Muscle of leg (tissue), 11 donors: Measurements from ENCODE around the gene SLC5A6. TPM values are rescaled to one million over a fixed set of nuclear protein-coding genes. Genes with fewer than 3 reads are reported as not detected.
"Not testable (repeated sequence)": the region's sequence is repeated elsewhere in the genome, so short reads cannot be mapped to it uniquely, and the experiment has no call there.

Source experiments
- DNase-seq: peaks from one replicate; pipeline ENCODE4 v3.0.0; 2013
- H3K27ac ChIP-seq: one replicate; pipeline ENCODE4 v1.5.1; 2013; ENCODE audit warnings: mild to moderate bottlenecking, low read length, control low read depth
- H3K27me3 ChIP-seq: one replicate; pipeline ENCODE4 v1.6.1; 2013; ENCODE audit warnings: low read length; ENCODE audit not compliant: control insufficient read depth, insufficient read depth
- H3K36me3 ChIP-seq: one replicate; pipeline ENCODE4 v1.6.1; 2013; ENCODE audit warnings: low read length; ENCODE audit not compliant: control insufficient read depth, insufficient read depth
- H3K4me1 ChIP-seq: one replicate; pipeline ENCODE4 v1.6.1; 2013; ENCODE audit warnings: low read length; ENCODE audit not compliant: control insufficient read depth, insufficient read depth
- H3K4me3 ChIP-seq: one replicate; pipeline ENCODE4 v1.5.1; 2013; ENCODE audit warnings: low read length, control low read depth
- H3K9me3 ChIP-seq: replicated peaks from 2 replicates; pipeline ENCODE4 v1.6.1; 2013; ENCODE audit warnings: low read depth, low read length; ENCODE audit not compliant: control insufficient read depth
- WGBS: methylation state at CpG from one replicate; pipeline ENCODE4 v1.1.5; 2013; ENCODE audit warnings: missing lambda C conversion rate; ENCODE audit not compliant: insufficient coverage; 5-methylcytosine and 5-hydroxymethylcytosine counted together
- polyA plus RNA-seq, 8 donors: library from polyadenylated mRNA; unstranded; fragments of 120-200 nt; gene quantifications; one replicate each; pipeline versions ENCODE4 v1.2.1 to v1.2.3, GENCODE V29; 2013; ENCODE audit warnings: inconsistent platforms in 1 of 8, low replicate concordance in 1 of 8; ENCODE audit not compliant: insufficient read length in 8 of 8, insufficient read depth in 1 of 8
- total RNA-seq: library from RNA; stranded (reverse); fragments of 120-200 nt; gene quantifications from one replicate; pipeline ENCODE4 v1.2.4, GENCODE V29; 2013

The SLC5A6 gene
- total and polyA plus RNA-seq, 9 donors: 11.4 to 25.5 (median 19.6) TPM

GRCh38 chr2:27177441-27178351, 34.4 kb downstream of the SLC5A6 start:
- H3K36me3 ChIP-seq: no peaks in the 10 kb centered on the region
- WGBS: 93% methylated on average over 9 of the region's 15 CpGs
- no peak overlapping the region for H3K4me3 ChIP-seq
- H3K9me3 ChIP-seq: no peaks in the 10 kb centered on the region
- no peak for DNase-seq
- H3K27me3 ChIP-seq: peaks cover 18% of the 10 kb centered on the region
- no peak overlapping the region for H3K27ac ChIP-seq
- no peaks in the 10 kb centered on the region for H3K4me1 ChIP-seq

- not testable (repeated sequence) for H3K4me3 ChIP-seq, H3K4me1 ChIP-seq, H3K36me3 ChIP-seq, H3K9me3 ChIP-seq, H3K27ac ChIP-seq, DNase-seq
- H3K27me3 ChIP-seq: peaks cover 26% of the 10 kb centered on the region
- WGBS: no CpG with 5 or more reads among the region's 4 CpGs
Observed at GRCh38 chr2:27175781-27176180, 36.3 kb downstream of the SLC5A6 start.

GRCh38 chr2:27175330-27175729, 36.7 kb downstream of the SLC5A6 start:
- H3K4me1 ChIP-seq: no peaks in the 10 kb centered on the region
- peaks cover 28% of the 10 kb centered on the region for H3K27me3 ChIP-seq
- H3K9me3 ChIP-seq: no peaks in the 10 kb centered on the region
- no peak overlapping the region for H3K27ac ChIP-seq
- H3K4me3 ChIP-seq: no peak overlapping the region
- no peaks in the 10 kb centered on the region for H3K36me3 ChIP-seq
- WGBS: 86% methylated on average over 3 of the region's 8 CpGs
- DNase-seq: no peak

GRCh38 chr2:27174638-27175037, 37.4 kb downstream of the SLC5A6 start:
- Histone ChIP-seq H3K4me1 (no peaks in the 10 kb centered on the region), H3K27ac (no peak overlapping the region), H3K9me3 (no peaks in the 10 kb centered on the region), H3K27me3 (peaks cover 32% of the 10 kb centered on the region), H3K36me3 (no peaks in the 10 kb centered on the region), H3K4me3 (no peak overlapping the region)
- no peak for DNase-seq
- 64% methylated on average over 6 of the region's 6 CpGs for WGBS

GRCh38 chr2:27171351-27171848, 40.7 kb downstream of the SLC5A6 start:
- no peak overlapping the region for H3K4me3 ChIP-seq
- H3K9me3 ChIP-seq: no peaks in the 10 kb centered on the region
- no peak for DNase-seq
- WGBS: 56% methylated on average over 6 of the region's 8 CpGs
- peaks cover 33% of the 10 kb centered on the region for H3K27me3 ChIP-seq
- no peaks in the 10 kb centered on the region for H3K4me1 ChIP-seq
- no peak overlapping the region for H3K27ac ChIP-seq
- no peaks in the 10 kb centered on the region for H3K36me3 ChIP-seq

GRCh38 chr2:27170581-27171337, 41.3 kb downstream of the SLC5A6 start:
- H3K9me3 ChIP-seq: no peaks in the 10 kb centered on the region
- no peaks in the 10 kb centered on the region for H3K36me3 ChIP-seq
- H3K27ac ChIP-seq: no peak overlapping the region
- H3K4me1 ChIP-seq: no peaks in the 10 kb centered on the region
- H3K27me3 ChIP-seq: peaks cover 30% of the 10 kb centered on the region
- no peak for DNase-seq
- no CpG with 5 or more reads among the region's 6 CpGs for WGBS
- no peak overlapping the region for H3K4me3 ChIP-seq

- H3K4me3 ChIP-seq: no peak overlapping the region
- WGBS: 80% methylated on average over 7 of the region's 8 CpGs
- peaks cover 5% of the 10 kb centered on the region for H3K27me3 ChIP-seq
Observed at GRCh38 chr2:27164960-27165763, 46.9 kb downstream of the SLC5A6 start.

GRCh38 chr2:27162151-27163121, 49.6 kb downstream of the SLC5A6 start:
- no peaks in the 10 kb centered on the region for H3K9me3 ChIP-seq
- H3K36me3 ChIP-seq: no peaks in the 10 kb centered on the region
- H3K27me3 ChIP-seq: no peaks in the 10 kb centered on the region
- H3K4me1 ChIP-seq: no peaks in the 10 kb centered on the region
- no peak overlapping the region for H3K4me3 ChIP-seq
- no peak for DNase-seq
- H3K27ac ChIP-seq: no peak overlapping the region
- 72% methylated on average over 9 of the region's 15 CpGs for WGBS

More at GRCh38 chr2:27164960-27165763, 46.9 kb downstream of the SLC5A6 start:
- Histone ChIP-seq H3K36me3 (no peaks in the 10 kb centered on the region), H3K4me1 (no peaks in the 10 kb centered on the region), H3K9me3 (no peaks in the 10 kb centered on the region), H3K27ac (no peak overlapping the region)
- no peak for DNase-seq

GRCh38 chr2:27160191-27160590, 51.9 kb downstream of the SLC5A6 start:
- WGBS: 69% methylated on average over 2 of the region's 9 CpGs

More at GRCh38 chr2:27160191-27160590, 51.9 kb downstream of the SLC5A6 start:
- Histone ChIP-seq H3K4me3 (no peak overlapping the region), H3K9me3 (no peaks in the 10 kb centered on the region), H3K27me3 (no peaks in the 10 kb centered on the region), H3K27ac (no peak overlapping the region), H3K4me1 (no peaks in the 10 kb centered on the region), H3K36me3 (no peaks in the 10 kb centered on the region)
- no peak for DNase-seq
